Ureter (tissue), 1 donor: ENCODE data around the gene ARMC6. TPM values are rescaled to one million over a fixed set of nuclear protein-coding genes. Genes with fewer than 3 reads are reported as not detected.
"Not testable (repeated sequence)": the region's sequence is repeated elsewhere in the genome, so short reads cannot be mapped to it uniquely, and the experiment has no call there.

ENCODE experiments used
- DNase-seq: peaks from one replicate; pipeline ENCODE4 v3.0.0-alpha.2; 2020; ENCODE audit warnings: low spot score
- total RNA-seq: library from RNA; stranded (reverse); gene quantifications from one replicate; pipeline ENCODE4 v1.2.4, GENCODE V29; 2023
- donor health status: DM: yes; HTN: yes; CAD: no.

ARMC6 gene
- total RNA-seq, 1 donor from 2014 or later: 42.2 TPM

- DNase-seq: no peak
Measured at GRCh38 chr19:19022380-19022961, 10.9 kb upstream of the ARMC6 start.

GRCh38 chr19:19023376-19023775 is 10.0 kb upstream of the ARMC6 start:
- not testable (repeated sequence) for DNase-seq

- no peak for DNase-seq
Measured at GRCh38 chr19:19025861-19026260, 7.5 kb upstream of the ARMC6 start.

- DNase-seq: no peak
Measured at GRCh38 chr19:19026299-19026971, 7.0 kb upstream of the ARMC6 start.

GRCh38 chr19:19027228-19027627 is 6.2 kb upstream of the ARMC6 start:
- DNase-seq: no peak

GRCh38 chr19:19028526-19028925 is 4.9 kb upstream of the ARMC6 start:
- DNase-seq: no peak

GRCh38 chr19:19031891-19032290 is 1.5 kb upstream of the ARMC6 start:
- no peak for DNase-seq

GRCh38 chr19:19032420-19033175 is 805 bp upstream of the ARMC6 start:
- peak; percentile 80 for DNase-seq

- DNase-seq: no peak
Measured at GRCh38 chr19:19033176-19033425, 302 bp upstream of the ARMC6 start.

- peak; percentile 75 for DNase-seq
Measured at GRCh38 chr19:19034204-19034624, 811 bp downstream of the ARMC6 start.

- DNase-seq: no peak
Measured at GRCh38 chr19:19039901-19040300, 6.5 kb downstream of the ARMC6 start.

GRCh38 chr19:19040417-19040816 is 7.0 kb downstream of the ARMC6 start:
- DNase-seq: peak; percentile 82

- peak; percentile 73 for DNase-seq
Measured at GRCh38 chr19:19042732-19043280, 9.4 kb downstream of the ARMC6 start.

- no peak for DNase-seq
Measured at GRCh38 chr19:19043481-19043880, 10.1 kb downstream of the ARMC6 start.

GRCh38 chr19:19043881-19044280 is 10.5 kb downstream of the ARMC6 start:
- DNase-seq: no peak

GRCh38 chr19:19049406-19049805 is 16.0 kb downstream of the ARMC6 start:
- DNase-seq: no peak

GRCh38 chr19:19050104-19050503 is 16.7 kb downstream of the ARMC6 start:
- no peak for DNase-seq

- no peak for DNase-seq
Measured at GRCh38 chr19:19050731-19051130, 17.3 kb downstream of the ARMC6 start.

GRCh38 chr19:19051478-19052213 is 18.2 kb downstream of the ARMC6 start:
- no peak for DNase-seq

GRCh38 chr19:19052921-19053320 is 19.5 kb downstream of the ARMC6 start:
- DNase-seq: no peak

GRCh38 chr19:19053508-19054314 is 20.3 kb downstream of the ARMC6 start:
- DNase-seq: no peak
